Measurements from ENCODE around the gene COL8A1.

Gene COL8A1

GRCh38 chr3:99842826-99843589 is 204.6 kb downstream of the COL8A1 start:
- Histone ChIP-seq H3K4me1 (peaks cover 22% of the 10 kb centered on the region), H3K79me2 (no peaks in the 10 kb centered on the region), H3K9me3 (ENCODE audit: control insufficient read depth, low read length) (no peaks in the 10 kb centered on the region), H3K27ac (peak overlapping the region; percentile 77), H3K27me3 (ENCODE audit: control insufficient read depth, insufficient read depth, low read length) (no peaks in the 10 kb centered on the region), H3K4me2 (ENCODE audit: low read length) (peak overlapping the region; percentile 28), H3K36me3 (ENCODE audit: control insufficient read depth, insufficient read depth, low read length) (no peaks in the 10 kb centered on the region), H2AFZ (peak overlapping the region; percentile 80), H3K4me3 (ENCODE audit: low read depth, low read length) (no peak overlapping the region), H3K9ac (no peak overlapping the region)
- TF ChIP-seq CTCF (IDR thresholded peaks at IDR 0.05) = peak; percentile 82

- H3K4me1 ChIP-seq = peaks cover 22% of the 10 kb centered on the region
- no peak overlapping the region for H3K4me2 ChIP-seq (ENCODE audit: low read length)
Observed at GRCh38 chr3:99843590-99844258, 205.3 kb downstream of the COL8A1 start.

GRCh38 chr3:99845331-99845730 is 206.9 kb downstream of the COL8A1 start:
- H3K79me2 ChIP-seq = peaks cover 5% of the 10 kb centered on the region
- H3K9me3 ChIP-seq (ENCODE audit: control insufficient read depth, low read length) = no peaks in the 10 kb centered on the region
- H3K27ac ChIP-seq = peak overlapping the region; percentile 55
- H3K9ac ChIP-seq = no peak overlapping the region
- no peaks in the 10 kb centered on the region for H3K27me3 ChIP-seq (ENCODE audit: control insufficient read depth, insufficient read depth, low read length)
- no peak overlapping the region for H3K4me2 ChIP-seq (ENCODE audit: low read length)
- no peaks in the 10 kb centered on the region for H3K36me3 ChIP-seq (ENCODE audit: control insufficient read depth, insufficient read depth, low read length)
- H3K4me1 ChIP-seq = peaks cover 22% of the 10 kb centered on the region
- no peak overlapping the region for H3K4me3 ChIP-seq (ENCODE audit: low read depth, low read length)
- H2AFZ ChIP-seq = no peak overlapping the region
- no peak for TF ChIP-seq CTCF (IDR thresholded peaks at IDR 0.05)

More at GRCh38 chr3:99843590-99844258, 205.3 kb downstream of the COL8A1 start:
- Histone ChIP-seq H2AFZ (peak overlapping the region; percentile 80), H3K36me3 (ENCODE audit: control insufficient read depth, insufficient read depth, low read length) (no peaks in the 10 kb centered on the region), H3K79me2 (no peaks in the 10 kb centered on the region), H3K4me3 (ENCODE audit: low read depth, low read length) (no peak overlapping the region), H3K9ac (no peak overlapping the region), H3K27me3 (ENCODE audit: control insufficient read depth, insufficient read depth, low read length) (no peaks in the 10 kb centered on the region), H3K27ac (peak overlapping the region; percentile 77), H3K9me3 (ENCODE audit: control insufficient read depth, low read length) (no peaks in the 10 kb centered on the region)
- no peak for TF ChIP-seq CTCF (IDR thresholded peaks at IDR 0.05)

- no peak overlapping the region for H3K4me2 ChIP-seq (ENCODE audit: low read length)
- no peaks in the 10 kb centered on the region for H3K9me3 ChIP-seq (ENCODE audit: control insufficient read depth, low read length)
- no peak overlapping the region for H2AFZ ChIP-seq
- peaks cover 22% of the 10 kb centered on the region for H3K4me1 ChIP-seq
- H3K27ac ChIP-seq = peak overlapping the region; percentile 55
- no peaks in the 10 kb centered on the region for H3K27me3 ChIP-seq (ENCODE audit: control insufficient read depth, insufficient read depth, low read length)
- H3K36me3 ChIP-seq (ENCODE audit: control insufficient read depth, insufficient read depth, low read length) = no peaks in the 10 kb centered on the region
- no peak for TF ChIP-seq CTCF (IDR thresholded peaks at IDR 0.05)
- H3K79me2 ChIP-seq = peaks cover 5% of the 10 kb centered on the region
- no peak overlapping the region for H3K4me3 ChIP-seq (ENCODE audit: low read depth, low read length)
- H3K9ac ChIP-seq = no peak overlapping the region
Observed at GRCh38 chr3:99845999-99846398, 207.6 kb downstream of the COL8A1 start.

Measured in parathyroid adenoma (tissue), 2 donors.